Dermis blood vessel endothelial cell (primary cell): ENCODE measurements around the gene SLC16A5. TPM values are rescaled to one million over a fixed set of nuclear protein-coding genes. Genes with fewer than 3 reads are reported as not detected.
"Not testable (repeated sequence)": the region's sequence is repeated elsewhere in the genome, so short reads cannot be mapped to it uniquely, and the experiment has no call there.

Source experiments
- DNase-seq: peaks from one replicate; pipeline ENCODE4 v3.0.0; 2010
- total RNA-seq: library from RNA; depleted of rRNA; stranded (reverse); fragments of >200 nt; gene quantifications from 2 replicates; pipeline ENCODE4 v1.2.3, GENCODE V29; 2014

SLC16A5 gene
- total RNA-seq, 1 donor from 2014 or later = 11.4 TPM

DNA sequence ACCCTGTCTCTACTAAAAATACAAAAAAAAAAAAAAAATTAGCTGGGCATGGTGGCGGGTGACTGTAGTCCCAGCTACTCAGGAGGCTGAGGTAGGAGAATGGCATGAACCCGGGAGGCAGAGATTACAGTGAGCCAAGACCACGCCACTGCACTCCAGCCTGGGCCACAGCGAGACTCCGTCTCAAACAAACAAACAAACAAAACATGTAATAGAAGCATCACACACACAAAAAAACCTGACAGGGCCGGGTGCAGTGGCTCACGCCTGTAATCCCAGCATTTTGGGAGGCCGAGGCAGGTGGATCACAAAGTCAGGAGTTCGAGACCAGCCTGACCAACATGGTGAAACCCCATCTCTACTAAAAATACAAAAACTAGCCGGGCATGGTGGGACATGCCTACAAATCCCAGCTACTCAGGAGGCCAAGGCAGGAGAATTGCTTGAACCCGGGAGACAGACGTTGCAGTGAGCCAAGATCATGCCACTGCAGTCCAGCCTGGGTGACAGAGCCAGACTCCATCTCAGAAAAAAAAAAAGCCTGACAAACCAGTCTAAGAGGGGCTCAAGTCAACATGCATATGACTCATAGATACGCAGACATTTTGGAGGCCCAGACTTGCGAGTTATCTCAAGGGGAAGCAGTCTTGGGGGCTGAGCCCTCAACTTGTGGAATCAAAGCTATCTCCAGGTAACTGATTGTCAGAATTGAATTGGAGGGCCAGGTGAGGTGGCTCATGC lies 46.0 kb downstream of the SLC16A5 start:
- DNase-seq = not testable (repeated sequence)

- no peak for DNase-seq
These were observed 47.7 kb downstream of the SLC16A5 start for GRCh38 chr17:75135452-75135851.

DNA sequence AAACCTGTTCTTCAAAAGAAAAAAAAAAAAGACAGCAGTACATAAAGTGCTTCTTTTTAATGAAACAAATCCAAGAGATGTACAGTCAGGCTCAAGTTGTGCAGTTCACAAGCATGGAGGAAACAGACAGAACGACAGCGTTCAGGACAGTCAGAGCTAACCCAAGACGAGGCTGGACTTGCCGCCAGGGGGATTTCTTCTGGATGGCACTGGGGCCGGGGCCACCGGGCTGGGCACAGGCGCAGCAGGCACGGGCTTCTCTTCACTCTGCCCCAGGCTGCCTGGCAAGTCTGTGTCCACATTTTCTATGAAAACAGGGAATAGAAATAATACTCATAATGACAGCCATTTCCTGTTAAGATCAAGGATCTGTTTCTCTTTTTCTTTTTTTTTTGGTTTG lies 48.2 kb downstream of the SLC16A5 start:
- no peak for DNase-seq

GRCh38 chr17:75137762-75138161 lies 50.0 kb downstream of the SLC16A5 start:
- not testable (repeated sequence) for DNase-seq

- no peak for DNase-seq
These were observed 50.8 kb downstream of the SLC16A5 start for GRCh38 chr17:75138519-75138918.

DNA sequence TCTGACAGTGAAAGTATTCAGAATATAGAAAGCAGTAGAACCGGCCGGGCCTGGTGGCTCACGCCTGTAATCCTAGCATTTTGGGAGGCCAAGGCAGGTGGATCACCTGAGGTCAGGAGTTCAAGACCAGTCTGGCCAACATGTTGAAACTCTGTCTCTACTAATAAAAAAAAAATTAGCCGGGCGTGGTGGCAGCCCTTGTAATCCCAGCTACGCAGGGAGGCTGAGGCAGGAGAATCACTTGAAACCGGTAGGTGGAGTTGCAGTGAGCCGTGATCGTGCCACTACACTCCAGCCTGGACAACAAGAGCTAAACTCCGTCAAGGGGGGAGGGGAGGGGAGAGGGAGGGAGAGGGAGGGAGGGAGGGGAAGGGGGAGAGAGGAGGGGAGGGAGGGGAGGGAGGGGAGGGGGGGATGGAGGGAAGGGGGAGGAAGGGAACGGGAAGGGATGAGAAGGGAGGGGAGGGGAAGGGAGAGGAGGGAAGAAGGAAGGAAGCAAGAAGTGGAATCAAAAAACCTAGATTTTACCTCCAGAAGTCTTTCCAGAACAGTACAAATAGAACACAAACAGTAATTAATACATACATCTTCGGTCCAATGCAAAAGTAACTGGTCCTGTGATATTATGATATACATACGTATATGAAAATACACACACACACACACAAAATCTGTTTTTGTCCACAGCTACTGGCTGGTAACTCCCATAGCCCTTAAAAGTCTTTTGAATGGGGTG lies 54.6 kb downstream of the SLC16A5 start:
- DNase-seq = no peak

DNA sequence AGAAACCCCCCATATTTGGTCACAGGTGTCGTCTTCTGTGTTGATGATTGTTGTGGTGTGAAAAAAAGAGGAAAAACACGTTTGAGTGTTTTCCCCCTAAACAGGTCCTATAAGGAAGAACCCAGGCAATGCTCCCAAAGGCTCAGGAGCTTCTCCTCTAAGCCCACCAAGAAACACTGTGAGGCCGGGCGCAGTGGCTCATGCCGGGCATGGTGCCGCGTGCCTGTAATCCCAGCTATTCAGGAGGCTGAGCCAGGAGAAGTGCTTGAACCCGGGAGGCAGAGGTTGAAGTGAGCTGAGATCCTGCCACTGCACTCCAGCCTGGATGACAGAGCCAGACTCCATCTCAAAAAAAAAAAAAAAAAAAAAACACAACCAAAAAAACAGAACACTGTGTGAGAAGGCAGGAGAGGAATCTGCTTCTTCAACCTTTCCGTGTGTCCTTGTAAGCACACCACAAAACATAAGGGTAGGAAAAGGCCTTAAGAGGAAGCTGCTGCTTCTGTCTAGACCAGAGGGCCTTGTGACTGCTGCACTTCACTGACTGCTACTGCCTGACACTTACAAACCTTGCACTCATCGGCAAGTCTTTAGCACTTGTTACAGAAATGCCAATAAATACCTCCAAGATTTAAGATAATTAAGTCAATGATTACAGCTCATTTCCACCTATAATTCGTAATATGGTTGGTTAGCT lies 57.2 kb downstream of the SLC16A5 start:
- no peak for DNase-seq

DNA sequence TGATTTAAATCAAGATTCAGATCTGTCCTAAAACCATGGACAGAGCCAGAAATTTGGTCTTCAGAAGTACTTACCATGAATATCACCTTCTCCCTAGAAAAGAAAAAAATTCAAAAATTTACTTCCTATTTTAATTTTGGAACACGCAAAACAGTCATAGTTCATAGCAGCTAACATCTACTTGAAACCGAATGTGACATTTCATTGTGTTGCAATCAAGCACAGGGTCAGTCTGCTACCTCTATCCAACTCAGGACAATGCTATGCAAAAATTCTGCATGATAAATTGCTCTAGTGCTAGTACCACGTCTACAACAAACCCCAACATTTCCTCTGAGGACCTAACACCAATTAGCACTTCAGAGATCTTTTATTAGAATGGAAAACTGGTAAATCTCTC lies 58.8 kb downstream of the SLC16A5 start:
- no peak for DNase-seq

DNA sequence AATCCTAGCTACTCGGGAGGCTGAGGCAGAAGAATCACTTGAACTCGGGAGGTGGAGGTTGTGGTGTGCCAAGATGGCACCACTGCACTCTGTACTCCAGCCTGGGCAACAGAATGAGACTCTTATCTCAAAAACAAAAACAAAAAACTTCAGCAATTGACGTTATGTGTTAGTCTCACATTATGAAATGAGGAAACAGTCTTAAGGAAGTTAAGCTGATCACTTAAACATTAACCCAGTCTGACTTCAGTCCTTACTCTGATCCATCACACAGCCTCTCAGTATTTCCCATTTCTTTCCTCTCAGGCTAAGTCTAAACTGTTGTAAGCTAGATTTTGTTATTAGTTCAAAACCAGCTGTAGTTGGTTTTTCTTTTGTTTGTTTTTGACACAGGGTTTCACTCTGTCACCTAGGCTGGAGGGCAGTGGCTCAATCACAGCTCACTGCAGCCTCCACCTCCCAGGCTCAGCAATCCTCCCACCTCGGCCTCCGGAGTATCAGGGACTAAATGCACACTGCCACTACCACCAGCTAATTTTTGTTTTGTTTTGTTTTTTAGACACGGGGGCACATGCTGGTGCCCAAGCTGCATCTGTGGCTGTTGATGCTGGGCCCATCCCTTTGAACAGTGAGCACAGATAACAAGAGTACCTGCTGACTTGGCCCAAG lies 60.3 kb downstream of the SLC16A5 start:
- no peak for DNase-seq

DNA sequence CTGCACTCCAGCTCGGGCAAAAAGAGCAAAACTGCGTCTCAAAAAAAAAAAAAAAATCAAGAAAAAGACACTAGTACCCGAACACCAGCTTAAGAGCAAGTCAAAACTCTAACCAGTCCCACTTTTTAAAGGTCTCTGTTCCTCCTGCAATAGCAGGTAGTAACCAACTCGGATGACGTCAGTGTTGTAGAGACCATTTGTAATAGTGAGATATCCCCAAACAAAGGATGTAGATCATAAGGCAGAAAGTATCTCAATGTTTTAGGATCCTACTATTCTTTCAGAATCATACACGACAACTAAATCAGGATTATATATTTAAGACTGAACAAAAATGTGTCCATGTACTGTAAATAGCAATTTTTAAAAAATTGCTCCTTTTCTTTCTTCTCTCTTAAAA lies 64.2 kb downstream of the SLC16A5 start:
- DNase-seq = peak; percentile 32

- no peak for DNase-seq
These were observed 64.8 kb downstream of the SLC16A5 start for GRCh38 chr17:75152523-75152921.

- peak; percentile 53 for DNase-seq
These were observed 65.4 kb downstream of the SLC16A5 start for GRCh38 chr17:75152922-75153779.

DNA sequence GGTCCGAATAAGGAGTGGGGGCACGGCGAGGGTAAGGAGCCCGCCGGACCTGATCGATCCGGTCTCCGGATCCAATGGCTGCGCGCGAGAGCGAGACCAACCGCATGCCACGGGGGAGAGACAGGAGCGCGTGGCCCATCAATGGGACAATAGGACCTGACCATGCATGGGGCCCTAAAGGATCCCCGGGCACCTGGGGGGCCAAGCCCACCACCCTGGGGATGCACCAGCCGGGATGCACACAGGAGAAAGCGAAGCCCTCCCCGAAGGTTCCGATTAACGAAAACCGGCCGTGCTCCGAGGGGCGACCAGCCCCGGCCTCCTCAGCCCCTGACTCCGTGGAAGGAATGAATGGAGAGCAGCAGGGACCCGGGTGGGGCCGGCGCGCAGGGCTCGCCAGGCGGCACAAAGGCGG lies 66.0 kb downstream of the SLC16A5 start:
- DNase-seq = peak; percentile 40

DNA sequence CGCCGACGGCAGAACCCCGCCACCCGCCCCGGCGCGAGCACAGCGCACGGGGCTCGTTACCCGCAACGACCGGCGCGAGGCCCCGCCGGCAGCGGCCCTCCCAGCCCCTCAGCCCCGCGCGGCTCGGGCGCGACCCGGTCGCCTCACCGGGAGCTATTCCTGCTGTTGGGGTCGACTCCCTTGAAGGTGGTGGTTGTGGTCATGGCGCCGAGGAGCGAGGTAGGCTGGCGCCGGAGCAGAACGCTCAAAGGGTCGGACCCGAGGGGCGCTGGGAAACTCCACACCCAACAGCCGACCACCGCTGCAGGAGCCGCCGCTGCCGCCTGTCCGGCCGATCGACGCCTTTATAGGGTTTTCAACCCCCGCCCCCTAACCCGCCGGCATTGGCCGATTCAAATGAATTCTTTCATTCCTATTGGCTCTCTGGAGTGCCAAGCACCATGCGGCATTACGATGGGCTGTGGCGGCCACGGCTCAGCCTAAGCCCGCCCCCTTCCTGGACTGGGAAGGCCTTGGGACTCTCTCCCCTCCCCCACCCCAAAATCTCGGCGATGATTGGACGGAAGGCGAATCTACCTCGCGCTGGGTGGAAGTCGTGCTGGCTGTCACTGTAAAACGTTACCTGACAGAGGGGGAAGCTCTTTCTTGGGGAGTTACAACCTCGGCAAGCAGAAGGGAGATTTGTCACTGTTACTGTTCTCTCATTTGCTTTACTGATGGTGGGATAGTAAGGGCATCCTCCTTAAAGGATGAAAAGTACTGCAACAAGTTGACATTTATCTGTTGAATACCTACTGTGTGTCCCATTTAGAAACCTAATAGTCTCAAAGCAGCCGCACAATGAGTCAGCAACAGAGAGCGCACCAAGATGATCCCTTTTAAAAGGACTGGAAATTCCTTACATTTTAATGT lies 66.7 kb downstream of the SLC16A5 start, which contains the start of gene JPT1:
Gene JPT1, minus strand, starts transcription at position 318 of the 912 bp plus-strand sequence. Its CDS starts 115 bp downstream, at position 203.
- DNase-seq = peak; percentile 99

DNA sequence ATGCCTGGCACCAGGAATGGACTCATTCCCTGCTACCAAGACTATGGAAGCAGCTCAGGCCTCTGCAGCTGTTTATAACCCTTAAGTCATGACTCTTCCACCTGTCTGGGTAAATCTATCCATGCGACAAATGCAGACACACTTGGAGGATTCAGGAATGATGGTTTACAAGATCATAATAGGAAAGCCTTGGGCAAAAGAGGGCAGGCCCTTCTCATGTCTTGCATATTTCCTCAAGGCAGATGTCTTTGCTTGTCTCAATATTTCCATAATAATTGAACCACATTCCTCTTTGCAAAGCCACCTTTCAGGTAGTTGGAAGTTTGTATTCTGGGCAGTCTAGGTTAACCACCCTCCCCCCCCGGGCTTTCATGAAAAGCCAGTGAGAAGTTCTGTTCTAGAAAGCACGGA lies 67.4 kb downstream of the SLC16A5 start:
- DNase-seq = no peak

Other genes starting within 250 kb of the SLC16A5 start
- 0.14 and 0.17 TPM in 2 replicates for gene GRIN2C, start 228.1 kb upstream of the SLC16A5 start, total RNA-seq
- 36.2 and 59.5 TPM in 2 replicates for gene FDXR, start 215.0 kb upstream of the SLC16A5 start, total RNA-seq
- 0.05 TPM in 1 of 2 replicates, not detected in the other for gene FADS6, start 194.3 kb upstream of the SLC16A5 start, total RNA-seq
- gene USH1G, start 164.7 kb upstream of the SLC16A5 start, total RNA-seq = not detected in 2 replicates
- gene OTOP2, start 163.7 kb upstream of the SLC16A5 start, total RNA-seq = not detected in 2 replicates
- not detected in 2 replicates for gene OTOP3, start 152.1 kb upstream of the SLC16A5 start, total RNA-seq
- 53.8 and 65.1 TPM in 2 replicates for gene HID1, start 115.2 kb upstream of the SLC16A5 start, total RNA-seq
- 19.1 and 23.5 TPM in 2 replicates for gene CDR2L, start 100.3 kb upstream of the SLC16A5 start, total RNA-seq
- 24.7 and 35.6 TPM in 2 replicates for gene MRPL58, start 75.3 kb upstream of the SLC16A5 start, total RNA-seq
- gene ATP5PD, start 41.0 kb upstream of the SLC16A5 start, total RNA-seq = 214 and 256 TPM in 2 replicates
- 17.4 and 22.8 TPM in 2 replicates for gene KCTD2, start 40.7 kb upstream of the SLC16A5 start, total RNA-seq
- 3.1 and 3.9 TPM in 2 replicates for gene ARMC7, start 22.0 kb downstream of the SLC16A5 start, total RNA-seq
- 48.8 and 51.9 TPM in 2 replicates for gene NT5C, start 43.8 kb downstream of the SLC16A5 start, total RNA-seq
- 120 and 160 TPM in 2 replicates for gene JPT1, start 66.6 kb downstream of the SLC16A5 start, total RNA-seq
- 116 and 134 TPM in 2 replicates for gene SUMO2, start 95.0 kb downstream of the SLC16A5 start, total RNA-seq
- gene NUP85, start 117.7 kb downstream of the SLC16A5 start, total RNA-seq = 37.6 and 41.5 TPM in 2 replicates
- 11.9 and 26.4 TPM in 2 replicates for gene GGA3, start 173.7 kb downstream of the SLC16A5 start, total RNA-seq
- 63.2 and 73.5 TPM in 2 replicates for gene MRPS7, start 173.9 kb downstream of the SLC16A5 start, total RNA-seq
- 10.6 and 12.8 TPM in 2 replicates for gene MIF4GD, start 183.3 kb downstream of the SLC16A5 start, total RNA-seq
- gene SLC25A19, start 201.5 kb downstream of the SLC16A5 start, total RNA-seq = 10.3 and 13.1 TPM in 2 replicates